ENCODE results near the gene CDKL5.
A peak's percentile ranks its signal among the peaks of the same experiment; 100 is the strongest.

- TF ChIP-seq, protein P1, sequence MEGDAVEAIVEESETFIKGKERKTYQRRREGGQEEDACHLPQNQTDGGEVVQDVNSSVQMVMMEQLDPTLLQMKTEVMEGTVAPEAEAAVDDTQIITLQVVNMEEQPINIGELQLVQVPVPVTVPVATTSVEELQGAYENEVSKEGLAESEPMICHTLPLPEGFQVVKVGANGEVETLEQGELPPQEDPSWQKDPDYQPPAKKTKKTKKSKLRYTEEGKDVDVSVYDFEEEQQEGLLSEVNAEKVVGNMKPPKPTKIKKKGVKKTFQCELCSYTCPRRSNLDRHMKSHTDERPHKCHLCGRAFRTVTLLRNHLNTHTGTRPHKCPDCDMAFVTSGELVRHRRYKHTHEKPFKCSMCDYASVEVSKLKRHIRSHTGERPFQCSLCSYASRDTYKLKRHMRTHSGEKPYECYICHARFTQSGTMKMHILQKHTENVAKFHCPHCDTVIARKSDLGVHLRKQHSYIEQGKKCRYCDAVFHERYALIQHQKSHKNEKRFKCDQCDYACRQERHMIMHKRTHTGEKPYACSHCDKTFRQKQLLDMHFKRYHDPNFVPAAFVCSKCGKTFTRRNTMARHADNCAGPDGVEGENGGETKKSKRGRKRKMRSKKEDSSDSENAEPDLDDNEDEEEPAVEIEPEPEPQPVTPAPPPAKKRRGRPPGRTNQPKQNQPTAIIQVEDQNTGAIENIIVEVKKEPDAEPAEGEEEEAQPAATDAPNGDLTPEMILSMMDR (IDR thresholded peaks at IDR 0.05) = peak; percentile 51
- TF ChIP-seq REST (IDR thresholded peaks at IDR 0.05; ENCODE audit: insufficient read depth in 1 of 2, low read depth in 2 of 2, low read length in 1 of 2) = no peak
- TF ChIP-seq TCF7L2 (IDR thresholded peaks at IDR 0.05; ENCODE audit: low read depth, low read length) = no peak
These were observed 35.4 kb upstream of the CDKL5 start for GRCh38 chrX:18389966-18390365.

Measured in Panc1 (cell line).